GDM1 (cell line): ENCODE results near the gene PLPPR1.
"Not testable (repeated sequence)": the region's sequence is repeated elsewhere in the genome, so short reads cannot be mapped to it uniquely, and the experiment has no call there.

Experiments used
- DNase-seq: peaks from one replicate; lab custom pipeline; 2025; lab: John Stamatoyannopoulos, UW

Gene PLPPR1

DNA sequence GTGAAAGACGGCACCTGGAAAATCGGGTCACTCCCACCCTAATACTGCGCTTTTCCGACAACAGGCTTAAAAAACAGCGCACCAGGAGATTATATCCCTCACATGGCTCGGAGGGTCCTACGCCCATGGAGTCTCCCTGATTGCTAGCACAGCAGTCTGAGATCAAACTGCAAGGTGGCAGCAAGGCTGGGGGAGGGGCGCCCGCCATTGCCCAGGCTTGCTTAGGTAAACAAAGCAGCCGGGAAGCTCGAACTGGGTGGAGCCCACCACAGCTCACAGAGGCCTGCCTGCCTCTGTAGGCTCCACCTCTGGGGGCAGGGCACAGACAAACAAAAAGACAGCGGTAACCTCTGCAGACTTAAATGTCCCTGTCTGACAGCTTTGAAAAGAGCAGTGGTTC is 262.5 kb downstream of the PLPPR1 start:
- not testable (repeated sequence) for DNase-seq

DNA sequence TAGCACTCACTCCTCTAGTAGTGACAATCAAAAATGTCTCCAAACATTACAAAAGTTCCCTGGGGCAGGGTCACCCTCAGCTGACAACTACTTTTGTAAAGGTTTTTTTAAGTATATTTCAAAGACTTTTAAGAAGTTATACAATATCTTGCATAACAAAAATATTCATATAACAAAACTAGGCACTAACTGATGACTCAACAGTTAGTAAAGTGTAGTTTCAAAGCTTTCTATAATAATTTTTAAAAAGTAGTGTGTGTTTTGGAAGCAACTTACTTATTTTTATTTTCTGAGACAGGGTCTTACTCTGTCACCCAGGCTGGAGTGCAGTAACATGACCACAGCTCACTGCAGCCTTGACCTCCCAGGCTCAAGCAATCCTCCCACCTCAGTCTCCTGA is 271.4 kb downstream of the PLPPR1 start:
- no peak for DNase-seq

- no peak for DNase-seq
These were observed 278.5 kb downstream of the PLPPR1 start for GRCh38 chr9:101307051-101307450.

GRCh38 chr9:101307524-101308213 is 279.1 kb downstream of the PLPPR1 start:
- DNase-seq: no peak

GRCh38 chr9:101309139-101309538 is 280.6 kb downstream of the PLPPR1 start:
- no peak for DNase-seq

- DNase-seq: no peak
These were observed 282.7 kb downstream of the PLPPR1 start for GRCh38 chr9:101311191-101311590.

DNA sequence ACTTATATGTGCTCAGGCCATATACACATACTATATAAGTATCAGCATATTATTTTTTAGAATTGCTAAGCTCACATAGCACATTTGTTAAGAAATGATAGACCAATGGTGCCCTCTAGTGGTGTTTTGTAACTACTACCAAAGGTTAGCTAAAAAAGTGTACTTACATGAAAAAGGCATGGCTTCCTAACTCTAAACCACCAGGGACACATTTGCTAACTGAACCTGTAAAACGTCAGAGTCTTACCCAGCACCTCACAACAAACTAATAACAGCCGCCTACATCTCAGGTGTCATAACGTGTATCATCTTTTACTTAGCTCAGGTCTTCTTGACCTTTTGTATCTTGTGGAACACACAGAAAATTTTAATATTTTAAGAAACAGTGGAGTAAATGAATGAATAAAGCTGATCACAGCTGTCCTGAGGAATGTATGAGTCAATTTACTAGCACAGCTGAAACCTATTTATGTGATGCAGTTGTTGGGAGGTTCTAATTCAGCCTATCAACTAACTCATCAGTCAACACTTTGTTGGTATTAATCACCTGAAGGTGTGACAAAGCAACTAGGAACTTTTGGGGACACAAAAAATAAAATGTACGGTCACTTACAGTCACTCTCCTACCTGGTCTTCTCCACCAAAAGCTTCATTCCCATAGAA is 283.4 kb downstream of the PLPPR1 start:
- DNase-seq: peak; percentile 24

DNA sequence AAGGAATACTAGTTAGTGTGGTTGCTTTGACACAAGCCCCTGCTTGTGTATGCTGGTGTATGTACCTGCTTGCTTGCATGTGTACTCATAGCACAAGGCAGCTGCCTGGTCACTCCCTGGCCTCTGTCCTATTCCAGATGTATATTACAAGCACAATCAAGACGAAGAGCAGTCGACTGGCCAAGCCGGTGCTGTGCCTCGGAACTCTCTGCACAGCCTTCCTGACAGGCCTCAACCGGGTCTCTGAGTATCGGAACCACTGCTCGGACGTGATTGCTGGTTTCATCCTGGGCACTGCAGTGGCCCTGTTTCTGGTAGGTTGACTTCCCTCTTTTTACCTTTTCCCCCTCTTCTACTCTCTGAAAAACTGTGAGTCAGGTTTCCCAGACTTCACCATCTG is 284.1 kb downstream of the PLPPR1 start:
- DNase-seq: no peak

GRCh38 chr9:101315112-101315450 is 286.6 kb downstream of the PLPPR1 start:
- DNase-seq: no peak

DNA sequence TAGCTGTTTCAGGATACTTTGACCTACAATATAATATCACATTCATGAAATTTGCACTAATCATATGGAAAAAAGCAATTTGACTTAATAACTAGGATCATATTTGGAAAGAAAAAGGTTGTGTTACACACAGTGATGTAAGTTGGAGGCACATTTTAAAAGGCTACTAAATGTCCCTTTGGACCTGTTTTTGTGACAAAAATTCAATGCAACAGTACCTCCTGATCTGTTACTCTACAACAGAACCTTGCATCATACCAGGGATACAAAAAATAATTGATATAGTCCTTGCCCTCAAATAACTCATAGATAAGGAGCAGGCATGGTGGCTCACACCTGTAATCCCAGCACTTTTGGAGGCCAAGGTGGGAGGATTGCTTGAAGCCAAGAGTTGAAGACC is 289.2 kb downstream of the PLPPR1 start:
- DNase-seq: no peak

GRCh38 chr9:101323129-101323528 is 294.6 kb downstream of the PLPPR1 start:
- no peak for DNase-seq

DNA sequence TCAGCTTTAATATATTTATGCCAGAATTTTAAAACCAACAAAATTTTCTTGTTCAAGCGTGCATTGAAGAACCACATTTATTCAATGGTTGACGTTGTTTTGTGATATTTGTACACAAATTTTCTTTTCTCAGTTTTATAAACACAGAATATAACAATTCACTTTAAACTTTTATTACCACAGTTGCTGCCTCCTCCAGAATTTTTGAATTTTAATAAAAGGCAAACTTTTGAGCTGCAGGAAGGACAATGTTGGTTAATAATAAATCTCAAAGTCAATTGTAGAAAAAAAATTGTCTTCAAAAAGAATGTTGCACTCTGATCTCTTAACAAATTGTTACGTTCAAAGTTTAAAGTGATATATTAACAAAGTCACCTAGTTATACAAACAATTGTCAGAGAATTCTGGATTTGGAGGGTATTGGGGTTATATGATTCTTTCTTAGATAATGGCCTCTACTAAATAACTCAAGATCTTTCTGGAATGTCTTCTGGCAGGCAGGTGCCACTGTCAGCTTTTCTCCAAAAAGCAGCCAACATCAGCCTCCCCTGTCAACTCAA is 295.8 kb downstream of the PLPPR1 start:
- DNase-seq: no peak

DNA sequence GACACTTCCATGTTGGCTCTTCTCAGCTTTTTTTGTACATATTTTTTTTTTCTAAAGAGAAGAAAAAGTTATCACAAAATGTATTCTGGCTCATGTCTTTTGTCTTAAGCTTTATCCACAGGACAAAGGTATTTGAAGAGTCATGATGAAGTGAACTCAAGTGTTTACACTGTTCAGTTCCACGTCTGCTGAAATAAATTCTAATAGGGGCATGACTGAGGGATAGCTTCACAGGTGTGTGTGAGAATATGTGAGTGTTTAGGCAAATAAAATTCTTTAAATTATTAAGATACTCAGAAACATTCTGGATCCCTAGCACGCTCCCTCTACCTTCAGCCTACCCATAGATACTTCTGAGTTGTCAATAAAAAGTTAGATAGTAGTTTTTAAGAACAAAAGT is 296.5 kb downstream of the PLPPR1 start:
- no peak for DNase-seq

- DNase-seq: no peak
These were observed 297.5 kb downstream of the PLPPR1 start for GRCh38 chr9:101326035-101326434.

- no peak for DNase-seq
These were observed 298.0 kb downstream of the PLPPR1 start for GRCh38 chr9:101326501-101326900.

GRCh38 chr9:101327422-101327909 is 298.9 kb downstream of the PLPPR1 start:
- DNase-seq: not testable (repeated sequence)

GRCh38 chr9:101332362-101332761 is 303.8 kb downstream of the PLPPR1 start:
- DNase-seq: no peak

GRCh38 chr9:101333490-101333889 is 305.0 kb downstream of the PLPPR1 start:
- DNase-seq: no peak

DNA sequence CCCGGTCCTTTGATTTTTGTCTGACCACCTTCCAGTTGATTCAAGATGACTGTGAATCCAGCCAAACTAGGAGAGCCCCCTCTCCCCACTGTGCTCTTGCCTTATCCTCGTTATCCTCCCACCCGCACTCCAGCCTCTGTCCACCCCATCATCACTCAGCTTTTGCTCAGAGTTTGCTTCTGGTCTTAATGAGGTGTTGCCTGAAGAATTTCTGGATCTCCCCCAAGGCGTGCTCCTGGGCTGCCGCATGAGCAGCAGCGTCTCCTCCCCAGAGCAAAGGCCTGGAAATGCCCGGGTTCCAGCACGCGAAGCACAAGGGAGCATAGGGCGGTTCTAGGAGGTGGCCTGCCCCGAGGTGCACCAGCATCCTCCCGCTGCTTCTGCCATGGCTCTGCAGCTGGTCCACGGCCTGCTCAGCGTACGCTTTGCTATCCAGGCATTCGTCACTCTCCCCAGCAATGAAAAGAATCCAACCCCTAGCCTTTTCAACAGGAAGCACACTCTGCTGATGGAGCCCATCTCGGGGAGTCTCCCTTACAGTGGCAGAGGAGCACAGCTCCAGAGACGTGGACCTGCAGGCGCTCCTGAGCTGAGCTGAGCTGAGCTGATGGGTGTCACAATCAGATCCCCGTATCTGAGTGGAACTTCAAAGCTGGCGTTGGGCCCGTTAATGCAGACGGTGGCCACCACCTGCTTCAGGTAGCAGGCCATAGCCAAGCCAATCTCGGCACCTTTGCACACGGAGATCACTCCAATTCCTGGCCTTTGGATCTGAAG is 305.6 kb downstream of the PLPPR1 start:
- no peak for DNase-seq

- DNase-seq: no peak
These were observed 307.6 kb downstream of the PLPPR1 start for GRCh38 chr9:101336091-101336490.

DNA sequence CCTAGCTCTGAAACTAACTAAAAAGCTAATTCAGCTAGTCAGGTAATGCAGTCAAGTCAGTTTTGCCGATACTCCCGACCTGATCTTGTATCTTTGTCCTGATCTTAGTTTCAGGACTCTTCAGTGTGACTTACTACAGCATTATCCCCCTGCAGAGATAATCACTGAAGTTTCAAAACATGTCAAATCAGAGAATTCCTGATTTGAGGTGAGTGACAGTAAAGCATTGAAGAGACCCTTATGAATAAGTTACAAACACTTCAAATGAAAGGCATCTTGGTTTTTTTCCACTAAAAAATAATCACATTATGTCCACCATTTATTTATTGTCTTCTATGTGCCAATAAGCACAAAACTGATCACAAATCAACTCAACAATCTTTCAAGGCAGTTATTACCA is 308.7 kb downstream of the PLPPR1 start:
- no peak for DNase-seq

DNA sequence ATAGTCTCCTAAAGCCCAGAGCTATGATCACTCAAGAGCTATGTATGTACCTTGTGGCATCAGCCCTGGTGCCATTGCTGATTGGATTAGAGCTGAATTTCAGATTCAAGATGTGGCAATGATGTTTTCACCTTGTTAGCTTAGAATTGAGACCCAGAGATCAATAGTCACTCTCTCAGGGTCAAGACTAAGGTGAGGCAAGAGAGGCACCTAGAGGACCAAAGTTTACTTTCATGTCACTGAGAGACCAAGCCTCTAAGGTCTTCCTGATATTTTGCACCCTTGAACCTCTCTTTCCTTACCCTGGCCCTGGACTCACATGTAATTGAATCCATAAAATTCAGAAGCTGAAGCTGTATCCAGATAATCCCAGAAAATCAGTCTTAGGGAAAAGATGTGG is 313.4 kb downstream of the PLPPR1 start:
- DNase-seq: no peak

DNA sequence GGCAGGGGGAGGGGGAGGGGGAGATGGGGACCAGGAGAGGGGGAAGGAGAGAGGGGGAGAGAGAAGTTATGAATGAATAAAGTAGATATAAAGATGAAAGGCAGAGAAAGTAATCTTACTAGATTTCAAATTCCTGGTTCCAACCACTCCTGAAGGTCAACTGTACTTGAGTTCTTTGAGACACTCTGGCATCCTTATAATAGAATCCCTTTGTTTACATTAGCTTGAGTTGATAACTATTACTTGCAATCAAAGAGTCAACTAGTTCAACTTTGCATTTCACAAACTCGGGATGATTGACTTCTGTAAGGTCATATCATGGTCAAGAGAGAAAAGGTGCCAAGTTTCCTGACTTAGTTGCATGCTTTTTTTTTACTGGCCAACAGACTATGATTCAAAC is 314.1 kb downstream of the PLPPR1 start:
- DNase-seq: no peak
